ENCODE data around the gene ATG2B. TPM values are rescaled to one million over a fixed set of nuclear protein-coding genes. Genes with fewer than 3 reads are reported as not detected.

ATG2B gene
- total and polyA plus RNA-seq, 2 donors (not counting 3 experiments of a cell fraction or from before 2014, with no cell fraction given), result 5.9 to 17.8 TPM

DNA sequence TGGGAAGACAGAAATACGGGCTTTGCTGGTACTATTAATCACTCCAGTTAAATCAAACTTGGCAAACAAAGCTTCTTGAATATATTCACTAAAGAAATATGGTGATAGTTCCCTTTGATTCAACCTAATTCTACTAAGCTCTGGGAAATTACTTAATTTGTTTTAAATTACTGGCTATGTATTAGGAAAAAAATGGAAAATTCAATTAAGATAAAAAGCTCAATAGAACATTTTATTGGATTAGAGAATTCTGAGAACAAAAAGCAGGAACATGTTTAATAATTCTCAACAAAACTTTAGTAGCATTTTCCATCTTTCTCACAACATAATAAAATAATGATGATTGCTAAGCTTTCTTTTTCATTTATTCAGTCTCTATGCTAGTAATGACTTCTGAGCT is 76.9 kb downstream of the ATG2B start:
- H3K9ac ChIP-seq (replicated peaks; ENCODE audit: extremely low read depth, insufficient read depth, low read length), result no peak overlapping the region
- H3K36me3 ChIP-seq (ENCODE audit: control insufficient read depth in 2 of 2, extremely low read depth in 1 of 2, insufficient read depth in 2 of 2, low read length in 2 of 2), result peaks cover 0 to 5% of the 10 kb centered on the region in 2 experiments
- no peak overlapping the region for H3K4me2 ChIP-seq (ENCODE audit: insufficient read depth, low read length)
- DNase-seq (ENCODE audit: low read depth, low spot score) (no peak), FAIRE-seq (no peak)
- TF ChIP-seq, protein P1, sequence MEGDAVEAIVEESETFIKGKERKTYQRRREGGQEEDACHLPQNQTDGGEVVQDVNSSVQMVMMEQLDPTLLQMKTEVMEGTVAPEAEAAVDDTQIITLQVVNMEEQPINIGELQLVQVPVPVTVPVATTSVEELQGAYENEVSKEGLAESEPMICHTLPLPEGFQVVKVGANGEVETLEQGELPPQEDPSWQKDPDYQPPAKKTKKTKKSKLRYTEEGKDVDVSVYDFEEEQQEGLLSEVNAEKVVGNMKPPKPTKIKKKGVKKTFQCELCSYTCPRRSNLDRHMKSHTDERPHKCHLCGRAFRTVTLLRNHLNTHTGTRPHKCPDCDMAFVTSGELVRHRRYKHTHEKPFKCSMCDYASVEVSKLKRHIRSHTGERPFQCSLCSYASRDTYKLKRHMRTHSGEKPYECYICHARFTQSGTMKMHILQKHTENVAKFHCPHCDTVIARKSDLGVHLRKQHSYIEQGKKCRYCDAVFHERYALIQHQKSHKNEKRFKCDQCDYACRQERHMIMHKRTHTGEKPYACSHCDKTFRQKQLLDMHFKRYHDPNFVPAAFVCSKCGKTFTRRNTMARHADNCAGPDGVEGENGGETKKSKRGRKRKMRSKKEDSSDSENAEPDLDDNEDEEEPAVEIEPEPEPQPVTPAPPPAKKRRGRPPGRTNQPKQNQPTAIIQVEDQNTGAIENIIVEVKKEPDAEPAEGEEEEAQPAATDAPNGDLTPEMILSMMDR (IDR thresholded peaks at IDR 0.05; ENCODE audit: extremely low read depth in 1 of 2, insufficient read depth in 1 of 2, low read depth in 1 of 2, low read length in 2 of 2), result no peak
- no peak for TF ChIP-seq EZH2 (IDR thresholded peaks at IDR 0.05; ENCODE audit: borderline replicate concordance, low read depth, low read length, severe bottlenecking)
- TF ChIP-seq FOS (IDR thresholded peaks at IDR 0.05; ENCODE audit: borderline replicate concordance, insufficient read depth, low read length), result no peak
- TF ChIP-seq POLR2AphosphoS5 (IDR thresholded peaks at IDR 0.05; ENCODE audit: insufficient read depth, low read depth, low read length), result no peak
- no peak for TF ChIP-seq MAX (IDR thresholded peaks at IDR 0.05; ENCODE audit: insufficient read depth, insufficient read length)
- TF ChIP-seq MYC (IDR thresholded peaks at IDR 0.05; ENCODE audit: low read depth, low read length), result no peak
- intact Hi-C loops (cut with micrococcal nuclease), result no loop called here
- H3K4me1 ChIP-seq (ENCODE audit: control insufficient read depth, extremely low read depth, insufficient read depth, low read length), result no peaks in the 10 kb centered on the region
- no peaks in the 10 kb centered on the region for H3K9me1 ChIP-seq (replicated peaks; ENCODE audit: control insufficient read depth, extremely low read depth, insufficient read depth, low read length)
- no peaks in the 10 kb centered on the region for H4K20me1 ChIP-seq (replicated peaks; ENCODE audit: control insufficient read depth, extremely low read depth, insufficient read depth, low read length)
- H3K9me3 ChIP-seq (replicated peaks; ENCODE audit: control insufficient read depth, insufficient read depth, low read length), result no peaks in the 10 kb centered on the region
- no peak overlapping the region for H3K27ac ChIP-seq (ENCODE audit: insufficient read depth, low read depth, low read length)
- H3K4me3 ChIP-seq (replicated peaks in 1 of 3; ENCODE audit: insufficient read depth in 1 of 3, low read depth in 1 of 3, low read length in 3 of 3), result no peak overlapping the region
- dilution Hi-C loops (cut with MboI; ENCODE audit: extremely low pct_ligation_motif_present, low sequenced_read_pairs), result no loop called here
- ChIA-PET CTCF (interaction anchor here (0.9 to 4.4 kb wide), 5 partner anchors 9 to 138 kb away, joined by 3 to 24 read pairs (median 4); no protein-coding TSS in a partner anchor), POLR2A (no interaction called here)
- H3K79me2 ChIP-seq (ENCODE audit: control insufficient read depth, insufficient read depth, low read length), result no peaks in the 10 kb centered on the region
- no TSS peak for BruUV-seq (replicated peaks)
- H2AFZ ChIP-seq (ENCODE audit: low read depth, low read length), result no peak overlapping the region
- no peaks in the 10 kb centered on the region for H3K27me3 ChIP-seq (ENCODE audit: control insufficient read depth in 2 of 2, insufficient read depth in 2 of 2, low read length in 2 of 2)

All from endothelial cell of umbilical vein (primary cell).